Measurements from ENCODE around the gene KLC1.

Gene KLC1

DNA sequence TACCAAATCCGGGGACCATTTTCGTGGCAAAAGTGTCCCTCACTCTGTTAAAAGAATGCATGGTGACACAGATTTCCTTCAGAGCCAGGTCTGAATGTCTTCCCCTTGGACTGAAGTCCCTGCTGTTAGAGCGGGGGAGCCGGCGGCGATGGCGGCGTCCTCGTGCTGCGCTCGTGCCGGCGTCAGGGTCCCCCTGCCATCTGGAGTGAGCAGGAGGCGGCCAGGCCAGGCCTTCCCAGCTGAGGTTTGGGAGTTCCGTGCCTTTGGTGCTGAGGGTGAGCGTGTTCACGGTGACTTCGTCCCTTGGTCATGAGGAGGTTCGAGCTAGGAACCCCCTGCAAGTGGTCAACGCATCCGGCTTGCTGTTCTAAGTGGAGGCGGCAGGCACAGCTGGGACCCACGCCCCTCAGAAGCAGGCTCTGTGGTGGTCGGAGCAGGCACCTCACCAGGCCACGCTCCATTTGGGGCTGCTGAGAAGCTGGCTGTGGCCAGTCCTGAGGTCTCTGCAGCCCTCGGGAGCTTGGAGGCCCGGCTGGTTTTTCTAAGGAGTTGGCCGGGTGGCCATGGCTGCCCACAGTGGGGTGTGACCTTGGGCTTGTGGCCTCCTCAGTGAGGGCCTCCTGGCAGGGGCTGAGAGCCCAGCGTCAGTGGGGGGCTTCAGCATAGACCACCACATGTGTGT is 96.1 kb downstream of the KLC1 start:
- no peak for DNase-seq

GRCh38 chr14:103725739-103726395 is 96.9 kb downstream of the KLC1 start:
- DNase-seq = no peak

- no peak for DNase-seq
Measured at GRCh38 chr14:103726474-103726873, 97.5 kb downstream of the KLC1 start.

DNA sequence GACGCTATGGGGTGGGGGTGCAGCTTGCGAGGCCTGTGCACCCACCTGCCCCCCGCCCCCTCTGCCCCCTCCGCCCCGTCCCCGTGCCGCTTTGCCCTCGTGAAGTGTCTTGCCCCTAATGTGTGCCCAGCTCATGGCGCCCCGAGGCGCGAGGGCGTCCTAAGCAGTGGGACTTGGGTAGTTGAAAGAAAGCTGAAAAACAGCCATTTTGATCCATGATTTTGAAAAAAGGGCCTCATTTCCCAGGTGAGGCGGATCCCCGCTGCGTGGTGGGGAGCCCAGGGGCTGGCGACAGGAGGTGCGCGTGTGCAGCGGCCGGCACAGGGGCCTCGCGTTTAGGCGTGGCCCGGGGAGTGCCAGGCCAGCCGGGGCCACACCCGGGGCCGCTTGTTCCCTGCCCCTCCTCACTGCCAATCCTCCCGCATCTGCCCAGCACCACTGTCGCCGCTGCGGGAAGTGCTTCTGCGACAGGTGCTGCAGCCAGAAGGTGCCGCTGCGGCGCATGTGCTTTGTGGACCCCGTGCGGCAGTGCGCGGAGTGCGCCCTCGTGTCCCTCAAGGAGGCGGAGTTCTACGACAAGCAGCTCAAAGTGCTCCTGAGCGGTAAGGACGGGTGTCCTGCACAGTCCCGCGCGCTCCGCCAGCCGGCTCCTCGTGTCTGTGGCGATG is 98.4 kb downstream of the KLC1 start:
- DNase-seq = peak; percentile 76

DNA sequence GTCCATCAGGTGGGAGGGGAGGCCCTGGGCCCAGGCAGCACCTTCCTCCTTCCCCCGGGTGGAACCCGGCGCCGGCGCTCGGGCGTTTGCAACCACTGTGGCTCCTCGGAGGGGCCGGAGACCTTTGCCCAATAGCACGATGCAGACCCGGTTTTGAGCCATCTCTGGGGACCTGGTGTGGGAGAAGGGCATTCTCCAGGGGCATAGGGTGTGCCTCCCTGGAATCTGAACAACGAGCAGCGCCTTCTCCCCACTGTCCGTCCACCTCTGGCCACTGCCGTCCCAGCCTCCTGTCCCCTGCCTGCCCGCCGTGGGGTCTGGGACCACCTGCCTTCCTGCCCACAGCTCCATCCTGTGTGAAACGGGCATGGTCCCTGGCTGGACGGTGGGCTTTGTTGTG is 99.1 kb downstream of the KLC1 start:
- DNase-seq = no peak

GRCh38 chr14:103728721-103729120 is 99.7 kb downstream of the KLC1 start:
- DNase-seq = no peak

GRCh38 chr14:103729496-103730448 is 100.8 kb downstream of the KLC1 start:
- DNase-seq = no peak

DNA sequence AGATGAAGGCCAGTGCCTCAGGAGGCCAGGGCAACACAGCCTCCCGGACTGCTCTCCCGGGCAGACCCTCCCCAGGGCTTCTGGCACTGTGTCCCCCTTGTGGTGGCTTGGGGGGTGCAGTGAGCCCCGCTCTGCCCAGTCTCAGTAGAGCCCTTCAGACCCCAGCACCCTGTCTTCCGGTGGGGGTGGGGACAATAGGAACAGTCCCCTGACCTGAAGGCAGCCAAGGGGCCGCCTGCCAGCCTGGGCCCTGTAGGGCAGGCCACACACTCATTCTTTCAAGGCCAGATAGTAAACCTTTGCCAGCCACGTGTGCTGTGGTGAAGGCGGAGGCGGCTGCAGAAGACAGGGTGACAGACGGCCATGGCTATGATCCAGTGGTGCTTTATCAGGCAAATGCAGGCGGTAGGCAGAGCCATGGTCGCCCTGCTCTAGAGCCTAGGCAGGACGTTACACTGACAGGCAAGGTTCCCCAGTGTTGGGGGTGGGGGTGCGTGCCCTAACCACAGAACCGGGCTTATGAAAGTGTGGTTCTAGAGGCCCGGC is 101.6 kb downstream of the KLC1 start:
- DNase-seq = no peak

GRCh38 chr14:103731481-103731880 is 102.5 kb downstream of the KLC1 start:
- no peak for DNase-seq

DNA sequence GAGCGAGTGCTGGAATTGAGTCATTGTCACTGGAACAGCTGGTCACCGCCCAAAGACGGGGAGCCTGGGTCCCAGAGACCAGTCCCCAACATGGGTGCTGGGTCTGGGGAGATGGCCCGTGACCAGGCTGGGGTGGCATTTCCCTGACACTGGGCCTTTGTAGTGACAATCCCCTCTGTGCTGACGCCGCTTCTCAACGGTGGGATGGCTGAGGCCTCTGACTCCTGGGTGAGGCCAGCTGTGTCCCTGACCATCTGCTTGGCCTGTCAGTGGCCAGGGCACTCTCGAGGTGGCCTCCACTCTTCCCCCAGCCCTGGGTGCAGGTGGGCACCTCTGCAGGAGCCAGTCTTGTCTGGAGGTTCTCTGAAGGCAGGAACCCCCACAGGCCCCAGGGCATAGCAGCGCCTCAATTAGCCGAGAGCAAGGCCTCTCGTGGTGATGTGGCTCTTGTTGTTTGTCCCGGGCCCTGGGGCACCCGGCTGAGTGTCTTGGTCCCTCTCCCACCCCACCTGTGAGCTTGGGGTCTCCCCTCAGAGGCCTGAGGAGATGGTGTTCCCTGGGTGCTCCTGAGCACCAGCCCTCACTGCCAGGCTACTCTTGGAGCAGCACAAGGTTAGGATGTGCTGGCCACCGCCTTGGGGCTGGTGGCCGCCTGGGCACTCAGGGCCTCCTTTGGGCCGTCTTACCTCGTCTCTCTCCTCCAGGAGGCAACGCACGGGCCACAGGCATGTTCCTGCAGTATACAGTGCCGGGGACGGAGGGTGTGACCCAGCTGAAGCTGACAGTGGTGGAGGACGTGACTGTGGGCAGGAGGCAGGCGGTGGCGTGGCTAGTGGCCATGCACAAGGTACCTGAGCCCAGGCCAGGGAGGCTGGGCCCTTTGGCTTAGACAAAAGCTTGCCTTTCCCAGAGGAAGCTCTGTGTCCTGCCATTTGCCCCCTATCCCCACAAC is 103.2 kb downstream of the KLC1 start:
- no peak for DNase-seq

DNA sequence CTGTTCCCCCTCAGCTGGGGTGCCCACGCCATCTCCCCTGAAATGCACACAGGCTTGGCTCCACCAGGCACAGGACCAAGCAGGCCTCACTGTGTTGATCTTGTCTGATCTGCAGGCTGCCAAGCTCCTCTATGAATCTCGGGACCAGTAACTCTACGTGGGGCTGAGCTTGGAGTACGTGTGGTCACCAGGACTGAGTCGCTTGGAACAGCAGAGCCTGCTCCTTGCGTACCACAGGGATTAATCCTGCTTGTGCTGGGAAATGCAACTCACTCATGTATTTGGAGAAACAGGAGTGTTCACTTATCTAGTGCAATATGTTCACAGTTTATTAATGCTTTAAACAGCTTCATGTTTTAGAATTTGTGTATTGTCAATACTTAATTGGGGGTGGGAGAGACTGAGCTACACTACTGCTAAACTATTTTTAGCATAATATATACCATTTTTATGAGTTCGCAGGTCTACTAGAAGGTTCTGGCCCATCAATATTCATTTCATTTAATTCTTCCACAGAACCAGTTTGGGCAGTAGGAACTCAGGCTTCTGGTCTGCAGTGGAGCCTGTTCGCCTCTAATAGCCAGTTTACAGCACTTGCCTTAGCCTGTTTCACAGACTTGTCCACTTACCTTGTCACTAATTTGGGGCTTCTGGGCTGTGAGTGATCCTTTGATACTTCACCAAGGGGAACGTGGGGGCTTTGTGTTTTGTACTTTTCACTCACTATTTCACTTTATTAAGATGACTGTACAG is 104.0 kb downstream of the KLC1 start:
- no peak for DNase-seq

- DNase-seq = no peak
Measured at GRCh38 chr14:103733651-103734050, 104.6 kb downstream of the KLC1 start.

DNA sequence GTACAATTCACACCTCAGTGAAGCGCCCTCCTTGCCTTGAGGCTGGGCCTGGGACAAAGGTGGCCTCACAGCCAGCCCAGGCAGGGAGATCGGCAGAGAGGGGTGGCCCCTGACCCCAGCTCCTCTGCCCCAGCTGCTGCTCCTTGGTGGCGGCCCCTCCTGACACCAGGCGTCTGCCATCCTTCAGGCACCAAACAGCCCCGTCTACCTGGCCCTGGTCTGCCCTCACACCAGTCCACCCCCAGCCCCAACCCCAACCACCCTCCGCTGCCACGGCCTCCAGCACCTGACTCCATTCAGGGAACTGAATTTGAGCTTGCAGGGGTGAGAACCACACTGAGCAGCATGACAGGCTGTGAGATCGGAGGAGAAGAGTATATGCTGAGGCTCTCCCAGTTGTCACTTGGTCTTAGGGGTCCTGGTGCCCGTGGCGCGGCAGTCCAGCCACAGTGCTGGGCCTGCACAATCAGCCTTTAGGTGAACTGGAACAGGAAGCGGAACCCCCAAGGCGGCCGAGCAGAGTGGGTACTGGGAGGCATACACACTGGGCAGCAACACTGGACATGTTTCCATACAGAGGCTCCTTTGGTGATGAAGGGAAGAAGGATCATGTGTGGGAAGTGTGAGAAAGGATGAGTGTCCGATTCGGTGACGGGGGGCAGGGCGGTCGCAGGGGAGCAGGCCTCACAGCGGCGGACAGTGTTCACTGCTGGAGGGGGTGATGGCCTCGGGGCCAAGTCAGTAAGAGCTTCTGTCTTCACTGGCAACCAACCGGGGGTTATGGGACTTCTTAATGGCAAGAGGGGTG is 105.3 kb downstream of the KLC1 start:
- no peak for DNase-seq

- DNase-seq = no peak
Measured at GRCh38 chr14:103735022-103735421, 106.0 kb downstream of the KLC1 start.

DNA sequence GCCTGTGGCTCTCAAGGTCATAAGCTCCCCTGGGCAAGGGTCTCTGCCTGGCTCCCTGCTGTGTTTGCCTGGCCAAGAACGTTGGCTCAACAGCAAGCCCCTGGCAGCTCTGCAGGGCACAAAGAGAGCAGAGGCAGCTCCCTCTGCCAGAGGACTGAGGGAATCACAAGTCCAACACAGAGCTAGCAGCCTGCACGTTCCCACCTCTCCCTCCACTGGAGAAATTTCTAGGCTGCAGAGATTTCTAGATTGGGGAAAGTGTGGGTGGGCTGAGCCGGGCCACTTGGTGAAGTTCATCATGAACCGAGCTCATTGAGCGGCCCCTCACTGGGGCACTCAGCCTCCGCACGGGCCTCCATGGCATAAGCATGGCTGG is 106.4 kb downstream of the KLC1 start:
- DNase-seq = no peak

GRCh38 chr14:103735815-103736545 is 107.0 kb downstream of the KLC1 start:
- DNase-seq = no peak

- DNase-seq = no peak
Measured at GRCh38 chr14:103736546-103737431, 107.8 kb downstream of the KLC1 start.

DNA sequence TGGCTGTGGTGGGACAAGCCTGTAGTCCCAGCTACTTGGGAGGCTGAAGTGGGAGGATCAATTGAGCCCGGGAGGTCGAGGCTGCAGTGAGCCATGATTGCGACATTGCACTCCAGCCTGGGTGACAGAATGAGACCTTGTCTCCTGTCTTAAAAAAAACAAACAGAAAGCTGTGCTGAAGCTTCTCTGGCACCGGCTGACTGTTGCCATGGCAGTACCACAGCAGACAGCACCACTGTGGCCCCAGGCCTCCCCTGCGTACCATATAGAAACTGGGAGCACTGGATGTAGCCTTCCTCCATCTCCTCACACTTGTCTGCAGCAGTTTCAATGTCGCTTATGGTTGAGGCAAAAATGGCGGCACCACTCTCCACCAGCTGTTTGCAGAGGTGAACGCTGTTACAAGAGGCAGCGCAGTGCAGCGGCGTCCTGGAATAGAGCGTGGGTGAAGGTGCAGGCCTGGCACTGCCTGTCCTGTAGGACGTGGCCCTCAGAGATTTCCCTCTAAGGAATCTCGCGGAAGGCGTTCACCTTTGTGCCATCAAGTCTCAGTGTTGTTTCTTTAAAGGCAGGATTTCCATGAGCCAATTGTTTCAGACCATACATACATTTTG is 108.5 kb downstream of the KLC1 start:
- no peak for DNase-seq

Measured in NCI-H69 (cell line).